Right lobe of liver (tissue), 4 donors: ENCODE data around the gene CAMTA1.

Source experiments
- CTCF ChIP-seq, 4 donors: fragments of 200-600 bp in 3 of 4; fragments of 450-650 bp in 1 of 4; IDR thresholded peaks; one replicate each; pipeline versions ENCODE4 v1.5.1 to v1.8.0; 2016 to 2022; ENCODE audit warnings: antibody characterized with exemption in 4 of 4, mild to moderate bottlenecking in 2 of 4
- POLR2A ChIP-seq: fragments of 450-650 bp; IDR thresholded peaks from one replicate; pipeline ENCODE4 v1.6.1; 2017; ENCODE audit warnings: antibody characterized with exemption, mild to moderate bottlenecking
- donor health status: DM: no; HTN: no; CAD: no.
- donor health status: DM: no; HTN: no; CAD: no.
- donor health status: DM: no; HTN: yes; CAD: no.

DNA sequence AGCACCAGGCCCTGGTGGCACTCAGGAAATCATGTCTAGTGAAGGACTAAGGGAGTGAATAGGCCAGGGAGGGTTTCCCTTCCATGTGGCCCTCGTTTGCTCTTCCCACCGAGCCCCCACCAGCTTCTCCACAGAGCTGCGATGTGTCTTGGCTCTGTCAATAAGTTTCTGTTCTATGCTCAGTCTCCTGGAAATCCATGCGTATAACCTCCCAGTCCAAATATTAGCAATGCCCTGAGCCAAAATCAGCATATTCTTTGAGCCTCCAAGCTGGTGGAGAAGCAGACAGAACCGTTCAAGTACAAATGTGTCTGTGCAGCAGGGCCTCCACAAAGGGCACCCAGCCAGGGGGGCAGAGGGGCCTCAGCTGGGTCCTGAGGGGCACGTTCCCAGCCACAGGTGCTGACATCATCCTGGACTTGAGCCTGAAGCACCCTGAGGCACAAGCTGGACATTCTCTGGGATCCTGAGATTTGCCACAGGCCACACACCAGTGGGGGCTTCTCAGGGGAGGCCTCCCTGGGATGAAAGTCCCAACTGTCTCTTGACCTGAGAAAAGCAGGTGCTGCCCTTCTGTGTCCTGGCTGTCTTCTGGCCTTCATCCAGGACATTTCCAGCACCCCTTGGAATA, 635.3 kb downstream of the CAMTA1 start:
- TF ChIP-seq POLR2A (no peak), CTCF (IDR thresholded peaks at IDR 0.05) (no peak)
